ENCODE results near the gene NPIPA8. TPM values are rescaled to one million over a fixed set of nuclear protein-coding genes. Genes with fewer than 3 reads are reported as not detected.
"Not testable (repeated sequence)": the region's sequence is repeated elsewhere in the genome, so short reads cannot be mapped to it uniquely, and the experiment has no call there.

The NPIPA8 gene
- total RNA-seq, 1 experiment from 2014 or later = 0.81 TPM

GRCh38 chr16:18270171-18270570 is 66.4 kb downstream of the NPIPA8 start:
- H3K36me3 ChIP-seq (ENCODE audit: control insufficient read depth in 1 of 2, insufficient read depth in 2 of 2, low read length in 2 of 2); H3K4me2 ChIP-seq (ENCODE audit: low read length); H3K9me2 ChIP-seq (ENCODE audit: insufficient read depth); H3K27ac ChIP-seq (ENCODE audit: low read depth, low read length); ATAC-seq; CTCF ChIA-PET; POLR2A ChIA-PET; H3K4me3 ChIP-seq (replicated peaks in 1 of 2; ENCODE audit: low read depth in 1 of 2, low read length in 2 of 2); H2AFZ ChIP-seq (ENCODE audit: low read depth, low read length, poor library complexity, severe bottlenecking); H4K20me1 ChIP-seq (ENCODE audit: insufficient read depth); H3K9me3 ChIP-seq (ENCODE audit: control insufficient read depth in 1 of 2, insufficient read depth in 1 of 2, low read depth in 1 of 2, low read length in 2 of 2); H3K27me3 ChIP-seq (ENCODE audit: insufficient read depth, low read length); RAD21 ChIA-PET (ENCODE audit: low non-redundant PET in 1 of 2, low total read pairs in 2 of 2, uncharacterized antibody in 2 of 2, unreplicated experiment in 2 of 2); H3K4me1 ChIP-seq (ENCODE audit: control insufficient read depth in 1 of 2, insufficient read depth in 2 of 2, low read length in 2 of 2); BruUV-seq (replicated peaks); DNase-seq (ENCODE audit: low read depth, low spot score); H3K9ac ChIP-seq (ENCODE audit: low read length); intact Hi-C loops (cut with micrococcal nuclease); H3K79me2 ChIP-seq (ENCODE audit: insufficient read depth, low read length): not testable (repeated sequence)

Small RNA genes within 50 kb of the gene (microRNA-seq; reads per million reads assigned to microRNA genes)
- gene MIR6511A4 (ENCODE audit: borderline number of aligned reads) (not detected), gene MIR6770-3 (ENCODE audit: borderline number of aligned reads) (not detected)

Other genes starting within 250 kb of the NPIPA8 start
- gene NOMO2, start 225.4 kb upstream of the NPIPA8 start, total RNA-seq (2021; ENCODE audit: unreplicated experiment) = 110 TPM